ENCODE data around the gene MTURN.

GRCh38 chr7:30146127-30146612, 11.4 kb downstream of the MTURN start:
- TF ChIP-seq CTCF (IDR thresholded peaks at IDR 0.05): no peak
- TF ChIP-seq EZH2phosphoT487 (IDR thresholded peaks at IDR 0.05): no peak

All from neural progenitor cell (in vitro differentiated cells).